ENCODE measurements around the gene PCDHA11.
"Not testable (repeated sequence)": the region's sequence is repeated elsewhere in the genome, so short reads cannot be mapped to it uniquely, and the experiment has no call there.

Gene PCDHA11

DNA sequence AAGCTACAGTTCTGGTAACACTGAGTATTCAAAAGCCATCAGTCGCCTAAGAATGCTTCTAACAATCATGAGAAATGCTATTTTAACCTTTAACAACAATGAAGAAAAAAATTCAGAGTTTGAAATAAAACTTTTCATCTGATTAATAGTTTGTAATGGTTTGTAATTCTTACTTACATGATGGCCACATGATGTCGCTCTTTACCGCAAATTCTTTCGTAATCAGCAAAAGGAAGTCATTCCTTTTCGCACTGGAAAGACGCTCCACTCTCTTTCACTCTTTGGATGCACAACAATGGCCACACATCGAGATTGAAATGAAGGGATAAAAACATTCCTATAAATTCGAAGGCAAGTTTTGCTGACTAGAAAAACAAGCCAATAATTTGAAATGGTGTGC, 34.8 kb upstream of the PCDHA11 start, which contains the start of gene PCDHA7:
TSS of gene PCDHA7 (plus strand) at position 277 of the 400 bp plus-strand sequence. CDS start at position 392, 115 bp downstream.
- TF ChIP-seq, protein P1, sequence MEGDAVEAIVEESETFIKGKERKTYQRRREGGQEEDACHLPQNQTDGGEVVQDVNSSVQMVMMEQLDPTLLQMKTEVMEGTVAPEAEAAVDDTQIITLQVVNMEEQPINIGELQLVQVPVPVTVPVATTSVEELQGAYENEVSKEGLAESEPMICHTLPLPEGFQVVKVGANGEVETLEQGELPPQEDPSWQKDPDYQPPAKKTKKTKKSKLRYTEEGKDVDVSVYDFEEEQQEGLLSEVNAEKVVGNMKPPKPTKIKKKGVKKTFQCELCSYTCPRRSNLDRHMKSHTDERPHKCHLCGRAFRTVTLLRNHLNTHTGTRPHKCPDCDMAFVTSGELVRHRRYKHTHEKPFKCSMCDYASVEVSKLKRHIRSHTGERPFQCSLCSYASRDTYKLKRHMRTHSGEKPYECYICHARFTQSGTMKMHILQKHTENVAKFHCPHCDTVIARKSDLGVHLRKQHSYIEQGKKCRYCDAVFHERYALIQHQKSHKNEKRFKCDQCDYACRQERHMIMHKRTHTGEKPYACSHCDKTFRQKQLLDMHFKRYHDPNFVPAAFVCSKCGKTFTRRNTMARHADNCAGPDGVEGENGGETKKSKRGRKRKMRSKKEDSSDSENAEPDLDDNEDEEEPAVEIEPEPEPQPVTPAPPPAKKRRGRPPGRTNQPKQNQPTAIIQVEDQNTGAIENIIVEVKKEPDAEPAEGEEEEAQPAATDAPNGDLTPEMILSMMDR (conservative IDR thresholded peaks at IDR 0.05; ENCODE audit: low read length) = peak; percentile 18; the same call in 1 of the 2 replicates
- H3K4me3 ChIP-seq (ENCODE audit: low read length) = peak within 1 kb of the TSS; percentile 32
- DNase-seq (ENCODE audit: low read depth) = peak; percentile 35

DNA sequence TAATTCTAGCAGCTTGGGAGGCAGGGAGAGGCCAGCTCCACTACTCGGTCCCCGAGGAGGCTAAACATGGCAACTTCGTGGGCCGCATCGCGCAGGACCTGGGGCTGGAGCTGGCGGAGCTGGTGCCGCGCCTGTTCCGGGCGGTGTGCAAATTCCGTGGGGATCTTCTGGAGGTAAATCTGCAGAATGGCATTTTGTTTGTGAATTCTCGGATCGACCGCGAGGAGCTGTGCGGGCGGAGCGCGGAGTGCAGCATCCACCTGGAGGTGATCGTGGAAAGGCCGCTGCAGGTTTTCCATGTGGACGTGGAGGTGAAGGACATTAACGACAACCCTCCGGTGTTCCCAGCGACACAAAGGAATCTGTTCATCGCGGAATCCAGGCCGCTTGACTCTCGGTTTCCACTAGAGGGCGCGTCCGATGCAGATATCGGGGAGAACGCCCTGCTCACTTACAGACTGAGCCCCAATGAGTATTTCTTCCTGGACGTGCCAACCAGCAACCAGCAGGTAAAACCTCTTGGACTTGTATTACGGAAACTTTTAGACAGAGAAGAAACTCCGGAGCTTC, 34.2 kb upstream of the PCDHA11 start:
- DNase-seq (ENCODE audit: low read depth) = not testable (repeated sequence)
- H3K4me3 ChIP-seq (ENCODE audit: low read length) = peak overlapping the region; percentile 32

DNA sequence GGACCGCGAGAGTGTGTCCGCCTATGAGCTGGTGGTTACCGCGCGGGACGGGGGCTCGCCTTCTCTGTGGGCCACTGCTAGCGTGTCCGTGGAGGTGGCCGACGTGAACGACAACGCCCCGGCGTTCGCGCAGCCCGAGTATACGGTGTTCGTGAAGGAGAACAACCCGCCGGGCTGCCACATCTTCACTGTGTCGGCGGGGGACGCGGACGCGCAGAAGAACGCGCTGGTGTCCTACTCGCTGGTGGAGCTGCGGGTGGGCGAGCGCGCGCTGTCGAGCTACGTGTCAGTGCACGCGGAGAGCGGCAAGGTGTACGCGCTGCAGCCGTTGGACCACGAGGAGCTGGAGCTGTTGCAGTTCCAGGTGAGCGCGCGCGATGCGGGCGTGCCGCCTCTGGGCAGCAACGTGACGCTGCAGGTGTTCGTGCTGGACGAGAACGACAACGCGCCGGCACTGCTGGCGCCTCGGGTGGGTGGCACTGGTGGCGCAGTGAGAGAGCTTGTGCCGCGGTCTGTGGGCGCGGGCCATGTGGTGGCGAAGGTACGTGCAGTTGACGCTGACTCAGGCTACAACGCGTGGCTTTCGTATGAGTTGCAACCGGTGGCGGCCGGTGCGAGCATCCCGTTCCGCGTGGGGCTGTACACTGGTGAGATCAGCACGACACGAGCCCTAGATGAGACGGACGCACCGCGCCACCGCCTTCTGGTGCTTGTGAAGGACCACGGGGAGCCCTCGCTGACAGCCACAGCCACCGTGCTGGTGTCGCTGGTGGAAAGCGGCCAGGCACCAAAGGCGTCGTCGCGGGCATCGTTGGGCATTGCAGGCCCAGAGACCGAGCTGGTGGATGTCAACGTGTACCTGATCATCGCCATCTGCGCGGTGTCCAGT, 32.9 kb upstream of the PCDHA11 start:
- TF ChIP-seq, protein P1 (conservative IDR thresholded peaks at IDR 0.05; ENCODE audit: low read length) = no peak
- no peak for DNase-seq (ENCODE audit: low read depth)
- H3K4me3 ChIP-seq (ENCODE audit: low read length) = no peak overlapping the region

DNA sequence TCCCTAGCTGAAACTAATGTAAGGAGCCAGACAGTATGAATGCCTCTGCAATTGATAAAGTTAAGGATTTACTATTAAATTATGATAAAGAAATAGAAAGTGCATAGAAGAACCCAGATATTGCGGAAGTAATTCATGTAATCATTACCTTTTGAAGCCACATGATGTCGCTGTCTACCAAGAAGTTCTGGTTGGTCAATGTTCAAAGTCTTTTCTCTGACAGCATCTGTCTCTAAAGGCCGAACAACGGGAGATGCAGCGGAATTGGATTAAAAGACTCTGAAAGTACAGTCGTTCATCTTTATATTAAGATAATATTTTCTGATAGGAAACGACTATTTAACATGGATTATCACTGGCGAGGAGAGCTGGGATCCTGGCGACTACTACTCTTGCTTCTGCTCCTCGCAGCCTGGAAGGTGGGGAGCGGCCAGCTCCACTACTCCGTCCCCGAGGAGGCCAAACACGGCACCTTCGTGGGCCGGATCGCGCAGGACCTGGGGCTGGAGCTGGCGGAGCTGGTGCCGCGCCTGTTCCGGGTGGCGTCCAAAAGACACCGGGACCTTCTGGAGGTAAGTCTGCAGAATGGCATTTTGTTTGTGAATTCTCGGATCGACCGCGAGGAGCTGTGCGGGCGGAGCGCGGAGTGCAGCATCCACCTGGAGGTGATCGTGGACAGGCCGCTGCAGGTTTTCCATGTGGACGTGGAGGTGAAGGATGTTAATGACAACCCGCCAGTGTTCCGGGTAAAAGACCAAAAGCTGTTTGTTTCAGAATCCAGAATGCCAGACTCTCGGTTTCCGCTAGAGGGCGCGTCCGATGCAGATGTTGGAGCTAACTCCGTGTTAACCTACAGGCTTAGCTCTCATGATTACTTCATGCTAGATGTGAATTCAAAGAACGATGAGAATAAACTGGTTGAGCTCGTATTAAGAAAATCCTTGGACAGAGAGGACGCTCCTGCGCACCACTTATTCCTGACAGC, 27.5 kb upstream of the PCDHA11 start, which contains the start of gene PCDHA8:
TSS of gene PCDHA8 (plus strand) at position 210 of the 985 bp plus-strand sequence. CDS start at position 345, 135 bp downstream.
- no peak within 1 kb of the TSS; the same call in 1 of the 2 replicates for H3K4me3 ChIP-seq (ENCODE audit: low read length)
- TF ChIP-seq, protein P1 (conservative IDR thresholded peaks at IDR 0.05; ENCODE audit: low read length) = peak; percentile 25
- no peak for DNase-seq (ENCODE audit: low read depth)

DNA sequence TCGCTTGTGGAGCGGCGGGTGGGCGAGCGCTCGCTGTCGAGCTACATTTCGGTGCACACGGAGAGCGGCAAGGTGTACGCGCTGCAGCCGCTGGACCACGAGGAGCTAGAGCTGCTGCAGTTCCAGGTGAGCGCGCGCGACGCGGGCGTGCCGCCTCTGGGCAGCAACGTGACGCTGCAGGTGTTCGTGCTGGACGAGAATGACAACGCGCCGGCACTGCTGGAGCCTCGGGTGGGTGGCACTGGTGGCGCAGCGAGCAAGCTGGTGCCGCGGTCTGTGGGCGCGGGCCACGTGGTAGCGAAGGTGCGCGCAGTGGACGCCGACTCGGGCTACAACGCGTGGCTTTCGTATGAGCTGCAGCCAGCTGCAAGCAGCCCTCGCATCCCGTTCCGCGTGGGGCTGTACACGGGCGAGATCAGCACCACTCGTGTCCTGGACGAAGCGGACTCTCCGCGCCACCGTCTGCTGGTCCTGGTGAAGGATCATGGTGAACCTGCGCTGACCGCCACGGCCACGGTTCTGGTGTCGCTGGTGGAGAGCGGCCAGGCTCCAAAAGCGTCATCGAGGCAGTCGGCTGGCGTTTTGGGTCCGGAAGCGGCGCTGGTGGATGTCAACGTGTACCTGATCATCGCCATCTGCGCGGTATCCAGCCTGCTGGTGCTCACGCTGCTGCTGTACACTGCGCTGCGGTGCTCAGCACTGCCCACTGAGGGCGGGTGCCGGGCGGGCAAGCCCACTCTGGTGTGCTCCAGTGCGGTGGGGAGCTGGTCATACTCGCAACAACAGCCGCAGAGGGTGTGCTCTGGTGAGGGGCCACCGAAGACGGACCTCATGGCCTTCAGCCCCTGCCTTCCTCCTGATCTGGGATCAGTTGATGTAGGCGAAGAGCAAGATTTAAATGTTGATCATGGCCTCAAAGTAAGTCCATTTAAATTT, 25.7 kb upstream of the PCDHA11 start:
- no peak overlapping the region for H3K4me3 ChIP-seq (ENCODE audit: low read length)
- TF ChIP-seq, protein P1 (conservative IDR thresholded peaks at IDR 0.05; ENCODE audit: low read length) = no peak
- DNase-seq (ENCODE audit: low read depth) = no peak

DNA sequence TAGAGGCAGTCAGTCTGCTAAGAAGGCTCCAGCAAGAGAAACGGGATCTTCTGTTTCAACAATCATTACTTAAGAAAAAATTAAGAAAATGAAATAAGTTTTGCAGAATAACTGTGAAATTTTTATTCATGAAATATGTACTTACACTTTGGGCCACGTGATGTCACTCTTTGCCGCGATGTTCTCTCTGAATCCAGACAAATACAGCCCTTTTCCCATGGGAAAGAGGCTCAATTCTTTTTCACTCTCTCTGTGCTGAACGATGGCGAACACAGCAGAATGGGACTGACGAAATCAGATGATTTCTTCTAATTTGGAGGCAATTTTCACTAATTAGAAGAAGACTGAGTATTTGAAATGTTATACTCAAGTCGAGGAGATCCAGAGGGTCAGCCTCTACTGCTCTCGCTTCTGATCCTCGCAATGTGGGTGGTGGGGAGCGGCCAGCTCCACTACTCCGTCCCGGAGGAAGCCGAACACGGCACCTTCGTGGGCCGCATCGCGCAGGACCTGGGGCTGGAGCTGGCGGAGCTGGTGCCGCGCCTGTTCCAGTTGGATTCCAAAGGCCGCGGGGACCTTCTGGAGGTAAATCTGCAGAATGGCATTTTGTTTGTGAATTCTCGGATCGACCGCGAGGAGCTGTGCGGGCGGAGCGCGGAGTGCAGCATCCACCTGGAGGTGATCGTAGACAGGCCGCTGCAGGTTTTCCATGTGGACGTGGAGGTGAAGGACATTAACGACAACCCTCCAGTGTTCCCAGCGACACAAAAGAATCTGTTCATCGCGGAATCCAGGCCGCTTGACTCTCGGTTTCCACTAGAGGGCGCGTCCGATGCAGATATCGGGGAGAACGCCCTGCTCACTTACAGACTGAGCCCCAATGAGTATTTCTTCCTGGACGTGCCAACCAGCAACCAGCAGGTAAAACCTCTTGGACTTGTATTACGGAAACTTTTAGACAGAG, 20.3 kb upstream of the PCDHA11 start, which contains the start of gene PCDHA9:
TSS of gene PCDHA9 (plus strand) at position 244 of the 964 bp plus-strand sequence. CDS start at position 358, 114 bp downstream.
- not testable (repeated sequence) for H3K4me3 ChIP-seq (ENCODE audit: low read length); DNase-seq (ENCODE audit: low read depth)

DNA sequence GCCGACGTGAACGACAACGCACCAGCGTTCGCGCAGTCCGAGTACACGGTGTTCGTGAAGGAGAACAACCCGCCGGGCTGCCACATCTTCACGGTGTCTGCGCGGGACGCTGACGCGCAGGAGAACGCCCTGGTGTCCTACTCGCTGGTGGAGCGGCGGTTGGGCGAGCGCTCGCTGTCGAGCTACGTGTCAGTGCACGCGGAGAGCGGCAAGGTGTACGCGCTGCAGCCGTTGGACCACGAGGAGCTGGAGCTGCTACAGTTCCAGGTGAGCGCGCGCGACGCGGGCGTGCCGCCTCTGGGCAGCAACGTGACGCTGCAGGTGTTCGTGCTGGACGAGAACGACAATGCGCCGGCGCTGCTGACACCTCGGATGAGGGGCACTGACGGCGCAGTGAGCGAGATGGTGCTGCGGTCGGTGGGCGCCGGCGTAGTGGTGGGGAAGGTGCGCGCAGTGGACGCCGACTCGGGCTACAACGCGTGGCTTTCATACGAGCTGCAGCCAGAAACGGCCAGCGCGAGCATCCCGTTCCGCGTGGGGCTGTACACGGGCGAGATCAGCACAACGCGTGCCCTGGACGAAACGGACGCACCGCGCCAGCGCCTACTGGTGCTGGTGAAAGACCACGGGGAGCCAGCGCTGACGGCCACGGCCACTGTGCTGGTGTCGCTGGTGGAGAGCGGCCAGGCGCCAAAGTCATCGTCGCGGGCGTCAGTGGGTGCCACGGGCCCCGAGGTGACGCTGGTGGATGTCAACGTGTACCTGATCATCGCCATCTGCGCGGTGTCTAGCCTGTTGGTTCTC, 18.7 kb upstream of the PCDHA11 start:
- H3K4me3 ChIP-seq (ENCODE audit: low read length); DNase-seq (ENCODE audit: low read depth): not testable (repeated sequence)

Data from AG10803 (cell line).